K562 (cell line): Measurements from ENCODE around the gene HIF1AN. TPM values are rescaled to one million over a fixed set of nuclear protein-coding genes. Genes with fewer than 3 reads are reported as not detected.
A peak's percentile ranks its signal among the peaks of the same experiment; 100 is the strongest.

ENCODE experiments used
- ARNT ChIP-seq, 2 experiments: fragments of 450-650 bp; IDR thresholded peaks; 2 replicates each; pipeline ENCODE4 v1.6.1; 2016; ENCODE audit warnings: mild to moderate bottlenecking in 1 of 2
- C11orf30 ChIP-seq: fragments of 450-650 bp; IDR thresholded peaks from 2 replicates; pipeline ENCODE4 v1.6.1; 2016; ENCODE audit warnings: low read depth, mild to moderate bottlenecking
- MEIS2 ChIP-seq: fragments of 450-650 bp; IDR thresholded peaks from 2 replicates; pipeline ENCODE4 v1.6.1; 2014; ENCODE audit warnings: mild to moderate bottlenecking; ENCODE audit not compliant: partially characterized antibody
- MGA ChIP-seq: fragments of 450-650 bp; IDR thresholded peaks from 2 replicates; pipeline ENCODE4 v1.6.1; 2016; ENCODE audit warnings: mild to moderate bottlenecking, moderate library complexity
- NRF1 ChIP-seq, 2 experiments: fragments of 450-650 bp; IDR thresholded peaks in 1 of 2; conservative IDR thresholded peaks in 1 of 2; 2 replicates each; pipeline ENCODE4 v1.6.1; 2014; ENCODE audit warnings: mild to moderate bottlenecking in 2 of 2
- PML ChIP-seq: IDR thresholded peaks from 2 replicates; pipeline ENCODE4 v1.6.1; 2012; ENCODE audit warnings: low read length, inconsistent platforms
- RB1 ChIP-seq: fragments of 450-650 bp; IDR thresholded peaks from 2 replicates; pipeline ENCODE4 v1.6.1; 2017; ENCODE audit warnings: low read depth, mild to moderate bottlenecking
- SP1 ChIP-seq: sonication (generic); formaldehyde crosslinking; IDR thresholded peaks from 2 replicates; pipeline ENCODE4 v1.8.1; 2022; ENCODE audit warnings: mild to moderate bottlenecking, missing genetic modification reagents
- SRF ChIP-seq, 2 experiments: fragments of 250-450, 450-650 bp in 1 of 2; sonication (Bioruptor Pico) in 1 of 2; sonication (generic) in 1 of 2; formaldehyde crosslinking; IDR thresholded peaks; 2 replicates each; pipeline versions ENCODE4 v1.5.0 to v1.5.1; 2020 to 2022; ENCODE audit warnings: mild to moderate bottlenecking in 1 of 2, missing genetic modification reagents in 1 of 2
- ZFX ChIP-seq: sonication (generic); formaldehyde crosslinking; IDR thresholded peaks from 2 replicates; pipeline ENCODE4 v1.8.0; 2022; ENCODE audit warnings: mild to moderate bottlenecking, missing genetic modification reagents, moderate library complexity
- ZNF592 ChIP-seq: fragments of 450-650 bp; IDR thresholded peaks from 2 replicates; pipeline ENCODE4 v1.6.1; 2017; ENCODE audit warnings: antibody characterized with exemption, mild to moderate bottlenecking
- polyA plus RNA-seq, 8 experiments: library from polyadenylated mRNA; depleted of rRNA in 4 of 8; stranded (reverse) in 5 of 8; unstranded in 3 of 8; fragments of >200 nt; fragmentation: Nextera tagmentation in 2 of 8; fragmentation: Illumina TruSeq in 1 of 8; extraction: Ambion mirVana in 2 of 8; extraction: Trizol in 1 of 8; gene quantifications; 2 replicates each; pipeline versions ENCODE4 v1.2.1 to v1.2.3, GENCODE V29; 2011 to 2014; ENCODE audit warnings: inconsistent platforms in 1 of 8, missing spikeins in 1 of 8
- total RNA-seq, 7 experiments: library from RNA; depleted of rRNA in 6 of 7; stranded (reverse); fragments of >200 nt in 6 of 7; fragmentation: Illumina TruSeq in 2 of 7; extraction: Trizol in 2 of 7; gene quantifications; 2 replicates each; pipeline versions ENCODE4 v1.2.1 to v1.2.3, GENCODE V29; 2011 to 2021; ENCODE audit warnings: low replicate concordance in 1 of 7

Gene HIF1AN
- total and polyA plus RNA-seq, 9 of the 15 experiments (the other 6 are each of a cell fraction or from before 2014, with no cell fraction given): 1.2 to 16.8 (median 6.9) TPM

GRCh38 chr10:100529475-100530298 lies 6.1 kb upstream of the HIF1AN start, which contains the start of gene NDUFB8 (continued):
- TF ChIP-seq ZFX: peak; percentile 69
- peak; percentile 30; the same call in 1 of the 2 replicates for TF ChIP-seq ZNF592
- TF ChIP-seq ARNT (IDR thresholded peaks at IDR 0.05): 0 out of 4 replicates have a peak, but pooled peaks of 1 of the 2 experiments have one; percentile 32
- peak; percentile 49 for TF ChIP-seq C11orf30
- peak; percentile 21 for TF ChIP-seq MEIS2
- peak; percentile 11; the same call in 1 of the 2 replicates for TF ChIP-seq MGA
- 0 out of 2 replicates have a peak, but pooled peaks have one; percentile 21 for TF ChIP-seq SP1 (CRISPR knock-in tag)
- TF ChIP-seq PML: peak; percentile 53; the same call in 1 of the 2 replicates
- TF ChIP-seq SRF (CRISPR knock-in tag; IDR thresholded peaks at IDR 0.05): no peak
- peak; percentile 89 to 91 for TF ChIP-seq NRF1 (conservative IDR thresholded peaks at IDR 0.05 in 1 of 2, IDR thresholded peaks at IDR 0.05 in 1 of 2)
- 0 out of 2 replicates have a peak, but pooled peaks have one; percentile 30 for TF ChIP-seq RB1
